GM19438 (cell line): ENCODE data around the gene PDSS2.
"Not testable (repeated sequence)": the region's sequence is repeated elsewhere in the genome, so short reads cannot be mapped to it uniquely, and the experiment has no call there.

Experiments used
- ATAC-seq: cut with Tn5 transposase; IDR thresholded peaks from one replicate; pipeline ENCODE4 v1.9.1; 2021; ENCODE audit warnings: low read depth; ENCODE audit not compliant: unreplicated experiment

The PDSS2 gene

DNA sequence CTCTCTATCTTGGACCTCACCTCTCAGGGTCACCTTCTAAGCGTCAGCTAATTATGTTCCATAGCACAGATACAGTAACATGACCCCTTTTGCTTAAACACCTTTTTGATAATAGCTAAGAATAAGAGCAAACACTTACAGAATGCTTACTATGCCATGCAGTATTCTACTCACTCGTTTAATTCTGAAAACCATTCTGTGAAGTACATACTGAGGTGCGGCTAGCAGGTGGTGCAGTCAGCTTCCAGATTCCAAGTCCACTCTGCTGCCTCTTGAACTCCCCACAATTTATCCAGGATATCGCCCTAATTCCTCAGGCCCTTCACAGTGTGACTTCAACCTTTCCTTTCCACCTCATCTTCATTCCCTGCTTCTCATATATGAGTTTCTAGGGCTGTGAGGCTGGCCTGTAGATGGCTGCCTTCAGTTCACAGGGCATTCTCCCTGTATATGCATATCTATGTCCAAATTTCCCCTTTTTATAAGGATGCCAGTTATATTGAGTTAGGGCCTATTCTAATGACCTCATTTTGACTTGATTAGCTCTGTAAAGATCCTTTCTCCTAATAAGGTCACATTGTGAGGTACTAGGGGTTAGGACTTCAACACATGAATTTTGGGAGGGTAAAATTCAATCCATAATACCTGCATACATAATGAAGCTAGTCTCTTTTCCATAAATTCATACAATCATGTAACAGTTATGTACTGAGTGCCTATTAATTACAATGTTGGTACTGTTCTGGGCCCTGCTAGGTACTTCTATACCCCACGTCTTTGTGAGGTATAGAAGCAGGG, 130.1 kb downstream of the PDSS2 start:
- ATAC-seq: no peak

DNA sequence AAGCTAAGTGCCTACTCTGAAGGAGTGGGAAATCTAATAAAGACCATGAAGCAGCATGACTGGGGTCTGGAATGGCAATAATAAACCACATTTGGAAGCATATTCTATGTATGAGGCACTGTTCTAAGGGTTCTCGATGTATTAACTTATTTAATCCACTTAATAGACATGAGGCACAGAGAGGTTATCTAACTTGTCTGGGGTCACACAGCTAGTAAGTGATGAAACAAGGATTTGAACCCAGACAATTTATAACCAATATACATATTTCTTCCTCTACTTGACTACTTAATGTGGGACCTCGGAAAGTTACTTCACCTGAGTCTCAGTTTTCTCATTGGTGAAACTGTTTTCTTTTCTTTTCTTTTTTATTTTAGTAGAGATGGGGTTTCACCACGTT, 131.3 kb downstream of the PDSS2 start:
- ATAC-seq: no peak

DNA sequence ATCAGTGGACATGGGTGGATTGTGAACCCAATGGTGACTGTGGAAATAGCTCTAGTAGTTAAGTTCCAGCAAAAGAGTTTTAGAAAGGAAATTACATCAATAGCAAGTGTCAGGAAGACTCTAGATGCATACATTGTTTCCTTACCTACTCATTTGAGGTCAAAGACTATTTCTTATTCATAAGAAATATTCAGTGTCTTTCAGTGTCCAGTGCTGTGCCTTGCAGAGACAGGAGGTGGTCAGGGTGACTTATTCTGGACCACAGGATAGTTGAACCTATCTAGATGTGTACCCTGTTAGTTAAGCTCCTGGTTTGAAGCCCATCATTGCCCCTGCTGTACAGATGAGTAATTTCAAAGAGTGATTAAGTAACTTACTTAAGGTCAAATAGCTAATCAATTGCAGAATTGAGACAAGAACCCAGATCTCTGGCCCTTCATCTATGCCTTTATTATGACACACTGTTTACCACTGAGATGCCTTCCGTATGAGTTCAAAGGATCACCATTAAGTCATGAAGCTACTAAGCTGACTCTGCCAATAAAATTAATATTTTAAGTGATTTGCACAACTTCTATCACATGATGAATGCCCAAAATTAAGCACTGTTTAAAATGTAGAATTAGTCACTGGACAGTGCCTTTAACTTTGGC, 136.1 kb downstream of the PDSS2 start:
- no peak for ATAC-seq

DNA sequence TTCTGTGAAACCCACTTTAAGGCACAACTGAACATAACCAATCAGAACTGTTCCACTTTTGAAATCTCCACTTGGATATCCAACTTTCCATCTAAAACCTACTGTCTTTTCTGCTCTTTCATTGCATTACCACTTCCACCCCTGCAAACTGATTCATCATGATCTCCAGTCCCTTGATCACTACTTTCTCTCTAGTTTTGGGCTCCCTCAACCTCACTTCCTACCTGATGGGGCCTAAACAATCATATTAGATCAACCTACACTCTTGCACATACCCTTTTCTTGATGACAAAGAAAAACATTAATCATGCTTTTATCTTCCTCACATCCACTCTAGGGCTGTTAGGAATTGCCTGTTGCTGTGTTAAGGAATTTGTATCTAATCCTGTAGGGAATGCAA, 137.6 kb downstream of the PDSS2 start:
- no peak for ATAC-seq

DNA sequence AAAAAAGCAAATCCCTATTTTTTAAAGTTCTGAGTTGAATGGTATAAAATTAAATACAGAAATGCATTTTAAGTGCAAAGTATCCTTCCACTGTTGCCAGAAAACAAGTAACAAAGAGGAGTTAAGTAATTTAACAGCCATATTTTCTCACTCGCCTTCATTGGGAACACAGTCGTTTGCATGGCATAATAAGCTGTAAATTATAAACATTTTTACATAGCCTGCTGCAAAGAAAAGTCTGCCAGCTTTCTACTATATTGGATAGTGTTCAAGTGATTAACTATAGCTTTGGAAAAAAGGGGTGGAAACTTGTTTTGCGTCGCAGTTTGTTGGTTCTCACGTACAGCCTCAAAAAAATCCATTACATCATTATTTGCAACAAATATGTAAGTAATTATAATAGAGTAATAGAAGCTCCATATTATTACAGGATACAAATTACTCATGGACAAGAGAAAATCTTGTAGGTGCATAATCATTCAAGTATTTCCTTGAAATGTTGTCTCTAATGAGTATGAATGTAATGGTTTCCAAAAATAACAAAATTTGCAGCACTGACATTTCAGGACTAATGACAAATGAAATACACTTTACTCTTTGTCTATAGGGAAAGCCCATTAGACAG, 139.3 kb downstream of the PDSS2 start:
- ATAC-seq: no peak

DNA sequence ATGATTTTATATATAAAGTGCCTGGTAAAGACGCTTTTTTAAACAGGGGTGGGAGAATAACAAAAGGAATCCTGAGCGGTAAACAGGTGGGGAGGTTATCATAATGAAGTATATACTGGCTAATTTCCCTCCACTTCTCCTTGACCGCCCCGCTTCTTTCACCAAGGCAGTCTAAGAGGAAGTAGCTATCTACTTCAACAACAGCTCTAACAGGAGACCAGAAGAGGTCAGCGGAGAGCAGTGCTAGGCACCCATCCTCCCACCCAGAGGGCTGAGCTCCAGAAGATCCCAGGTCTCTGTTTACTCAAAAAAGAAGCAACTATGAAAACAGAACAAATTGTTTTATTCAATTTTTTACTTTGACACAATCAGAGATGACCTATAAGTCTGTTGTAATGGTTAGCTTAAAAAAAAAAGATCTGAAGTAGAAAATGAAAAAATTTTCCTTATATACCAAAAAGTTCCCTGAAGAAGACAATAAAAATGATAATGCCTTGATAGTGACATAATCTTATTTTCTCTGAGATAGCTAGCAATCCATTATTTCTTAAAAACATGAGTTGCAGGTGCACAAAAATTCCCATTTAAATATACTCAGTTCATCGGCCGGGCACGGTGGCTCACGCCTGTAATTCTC, 141.1 kb downstream of the PDSS2 start:
- peak; percentile 81 for ATAC-seq

DNA sequence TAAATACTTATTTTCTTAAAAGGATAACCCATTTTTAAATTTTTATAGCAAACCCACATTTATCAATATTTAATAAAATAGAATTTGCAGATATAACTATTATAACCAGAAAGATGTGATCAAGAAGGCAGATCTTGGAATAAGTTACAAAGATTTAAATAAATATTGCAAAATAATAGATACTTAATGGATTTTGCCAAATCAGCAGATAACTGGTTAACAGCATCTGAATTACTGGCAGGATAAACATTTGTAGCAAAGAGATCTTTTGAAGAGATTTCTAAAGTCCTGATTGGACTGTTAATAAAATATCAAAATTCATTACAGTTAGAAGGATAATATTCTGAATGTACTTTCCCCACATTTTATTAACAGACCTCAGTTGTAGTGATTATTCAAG, 144.2 kb downstream of the PDSS2 start:
- no peak for ATAC-seq

DNA sequence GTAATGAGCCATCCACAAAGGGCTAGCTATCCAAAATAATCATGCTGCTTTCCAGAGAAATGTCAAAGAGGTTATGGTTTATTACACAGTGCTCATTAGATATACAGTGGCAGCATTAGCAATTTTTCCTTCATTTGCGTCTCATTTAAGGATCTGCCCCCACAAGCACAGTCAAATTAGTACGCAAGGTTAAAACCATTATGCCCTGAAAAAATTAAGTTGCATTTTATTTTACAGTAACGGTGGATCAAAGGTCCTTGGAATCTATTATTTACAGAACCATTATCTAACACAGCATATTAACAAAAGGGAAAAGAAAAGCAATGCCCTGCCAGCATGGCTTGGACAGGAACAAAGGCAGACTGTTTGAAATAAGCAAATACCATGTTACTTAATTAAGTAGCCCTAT, 144.8 kb downstream of the PDSS2 start:
- no peak for ATAC-seq

DNA sequence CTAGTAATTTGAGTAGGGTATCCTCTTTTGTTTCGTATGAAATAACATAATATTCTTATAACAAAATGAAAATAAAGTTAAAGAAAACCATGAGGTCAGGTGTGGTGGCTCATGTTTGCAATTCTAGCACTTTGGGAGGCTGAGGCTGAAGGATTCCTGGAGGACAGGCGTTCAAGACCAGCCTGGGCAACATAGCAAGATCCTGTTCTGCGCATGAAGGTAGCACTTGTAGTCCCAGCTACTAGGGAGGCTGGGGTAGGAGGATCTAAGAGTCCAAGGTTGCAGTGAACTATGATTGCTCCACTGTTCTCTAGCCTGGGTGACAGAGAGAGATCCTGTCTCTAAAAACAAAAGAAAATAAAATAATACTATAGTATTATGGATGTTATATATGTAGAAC, 145.6 kb downstream of the PDSS2 start:
- ATAC-seq: no peak

DNA sequence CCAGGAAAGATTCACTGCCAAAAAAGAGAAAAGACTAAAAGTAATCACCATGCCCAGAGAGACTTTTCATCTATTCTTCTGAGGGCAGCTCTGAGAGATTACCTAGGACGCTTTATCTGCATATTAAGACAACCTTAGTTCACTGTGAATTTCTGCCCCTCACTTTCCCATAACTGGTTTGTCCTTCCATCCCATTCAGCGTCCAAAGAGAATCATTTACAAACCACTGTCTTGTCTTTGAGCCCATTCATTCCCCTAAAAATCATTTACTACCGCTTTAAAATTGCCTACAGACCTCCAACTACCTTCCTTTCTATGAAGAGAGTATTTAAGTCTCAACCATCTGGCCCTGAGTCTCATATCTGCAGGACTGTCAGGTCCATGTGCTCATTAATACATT, 149.0 kb downstream of the PDSS2 start:
- ATAC-seq: no peak

DNA sequence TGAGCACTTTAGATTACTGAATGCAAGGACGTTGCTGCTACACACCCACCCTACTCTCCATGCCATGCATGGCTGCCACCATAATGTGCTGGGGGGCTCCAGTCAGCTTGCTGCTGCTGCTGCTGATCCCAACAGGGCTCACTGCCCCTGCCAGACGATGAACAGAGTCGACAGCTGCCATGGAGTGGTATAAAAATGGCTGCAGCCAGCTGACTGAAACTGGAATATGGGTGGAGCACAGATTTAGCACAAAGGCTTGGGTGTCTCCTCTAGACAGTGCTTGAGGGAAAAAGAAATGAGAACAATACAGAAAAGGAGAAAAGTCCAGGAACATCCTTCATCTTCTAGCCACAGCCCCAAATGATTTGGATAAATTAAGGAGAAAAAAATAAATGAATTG, 150.7 kb downstream of the PDSS2 start:
- no peak for ATAC-seq

DNA sequence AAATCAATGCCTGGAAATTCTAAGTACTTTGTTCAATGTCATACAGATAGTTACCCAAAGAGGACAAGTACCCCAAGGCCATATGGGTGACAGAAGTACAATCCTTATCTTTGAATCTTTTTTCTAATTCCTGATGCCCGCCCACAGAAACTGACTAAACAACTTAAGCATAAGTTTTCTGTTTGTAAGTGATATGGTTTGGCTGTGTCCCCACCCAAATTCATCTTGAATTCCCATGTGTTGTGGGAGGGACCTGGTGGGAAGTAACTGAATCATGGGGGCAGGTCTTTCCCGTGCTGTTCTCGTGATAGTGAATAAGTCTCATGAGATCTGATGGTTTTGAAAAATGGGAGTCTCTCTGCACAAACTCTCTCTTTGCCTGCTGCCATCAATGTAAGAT, 153.4 kb downstream of the PDSS2 start:
- not testable (repeated sequence) for ATAC-seq

DNA sequence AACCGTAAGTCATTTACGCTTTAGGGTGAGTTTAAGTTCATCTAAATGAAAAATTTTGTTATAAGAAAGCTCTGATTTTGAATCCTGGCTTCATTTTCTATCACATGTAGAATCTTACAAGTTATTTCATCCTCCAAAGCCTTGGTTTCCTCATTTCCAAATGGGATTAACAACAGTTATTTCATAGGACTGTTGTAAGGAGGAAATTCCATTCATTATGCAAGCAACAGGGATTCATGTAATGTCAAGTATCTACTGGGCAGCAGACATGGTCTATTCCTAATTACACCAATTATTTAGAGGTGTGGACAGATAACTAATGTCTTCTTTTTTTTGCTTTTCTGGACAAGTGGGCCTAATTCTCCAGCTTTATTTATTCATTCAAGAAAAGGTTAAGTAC, 154.0 kb downstream of the PDSS2 start:
- ATAC-seq: no peak

DNA sequence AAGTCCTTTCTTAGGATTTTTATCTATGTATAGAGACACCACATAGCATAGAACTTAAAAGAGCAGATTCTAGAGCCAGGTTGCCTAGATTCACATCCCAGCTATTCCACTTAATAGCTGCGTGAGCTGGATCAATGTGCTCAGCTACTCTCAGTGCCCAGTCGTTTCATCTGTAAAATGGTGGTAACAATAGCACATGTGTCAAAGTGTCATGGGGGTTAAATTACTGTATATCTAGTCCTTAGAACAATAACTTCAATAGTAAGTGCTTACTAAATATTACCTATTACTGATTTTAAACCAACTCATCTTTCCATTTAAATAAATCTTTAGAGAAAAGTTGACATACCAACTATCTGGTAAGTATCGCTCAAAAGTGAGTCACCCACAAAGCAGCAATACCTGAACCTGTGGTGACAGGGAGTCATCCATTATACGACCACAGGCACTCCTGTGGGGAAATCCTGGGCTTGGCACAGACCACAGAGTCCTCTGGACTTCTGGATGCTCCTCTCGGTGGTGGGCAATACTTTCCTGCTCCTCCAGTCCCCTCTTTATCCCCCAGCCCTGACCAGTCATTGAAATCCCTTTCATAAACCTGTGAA, 154.8 kb downstream of the PDSS2 start:
- ATAC-seq: no peak

DNA sequence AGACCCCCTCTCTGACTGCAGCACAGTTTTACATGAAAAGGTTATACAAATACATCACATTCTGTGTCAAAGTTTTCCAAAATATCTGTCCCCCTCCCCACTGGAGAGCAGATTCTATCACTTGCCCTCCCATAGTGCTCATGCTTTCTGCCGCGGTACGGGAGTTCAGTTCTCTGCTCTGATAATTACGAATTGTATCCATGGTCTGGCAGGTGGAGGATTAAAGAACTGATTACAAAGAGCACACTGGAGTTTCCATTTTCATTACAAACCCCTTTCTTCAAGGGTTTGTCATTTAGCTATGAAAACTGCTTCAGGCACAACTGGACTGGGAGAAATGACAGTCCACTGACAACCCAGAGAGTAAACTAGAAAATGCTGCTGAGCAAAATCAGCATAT, 166.0 kb downstream of the PDSS2 start:
- ATAC-seq: no peak

DNA sequence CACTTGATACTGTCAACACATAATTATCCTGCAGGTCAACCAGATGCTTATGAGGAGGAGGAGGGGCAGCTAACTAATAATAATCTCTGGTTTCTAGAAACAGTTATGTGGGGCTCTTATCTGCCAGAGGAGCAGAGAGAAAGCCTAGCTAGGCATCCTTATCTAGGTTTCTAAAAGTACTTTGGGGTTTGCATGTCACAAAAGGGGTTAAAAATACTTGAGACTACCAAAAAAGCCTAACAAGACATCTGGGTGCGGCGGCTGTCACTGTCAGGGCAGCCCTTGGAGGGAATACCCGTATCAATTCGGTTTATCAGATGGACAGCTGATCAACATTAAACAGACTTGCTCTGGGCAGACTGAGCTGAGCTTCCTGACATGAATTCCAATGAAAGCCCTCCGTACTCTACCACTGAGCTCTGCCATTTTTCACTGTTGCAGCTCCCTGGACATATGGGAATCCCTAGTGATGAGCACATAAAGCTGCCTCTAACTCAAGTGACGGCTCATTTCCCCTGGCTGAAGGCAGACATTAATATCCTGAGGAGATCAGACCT, 166.6 kb downstream of the PDSS2 start:
- no peak for ATAC-seq

DNA sequence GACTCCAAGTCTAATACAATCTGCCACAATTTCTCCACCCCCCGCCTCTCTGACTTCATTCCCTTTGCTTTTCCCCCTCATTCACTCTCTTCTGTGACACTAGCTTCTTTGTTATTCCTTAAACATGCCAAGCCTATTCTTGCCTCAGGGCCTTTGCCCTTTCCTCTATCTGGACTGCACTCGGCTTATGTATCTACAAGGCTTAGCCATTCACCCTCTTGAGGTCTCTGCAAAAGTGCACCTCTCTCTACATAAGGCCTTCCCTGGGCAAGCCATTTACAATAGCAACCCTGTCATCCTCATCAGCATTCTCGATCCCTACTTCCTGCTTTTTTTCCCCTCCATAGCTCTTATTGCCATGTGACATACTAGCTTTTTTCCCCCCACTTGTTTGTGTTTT, 168.9 kb downstream of the PDSS2 start:
- ATAC-seq: no peak

DNA sequence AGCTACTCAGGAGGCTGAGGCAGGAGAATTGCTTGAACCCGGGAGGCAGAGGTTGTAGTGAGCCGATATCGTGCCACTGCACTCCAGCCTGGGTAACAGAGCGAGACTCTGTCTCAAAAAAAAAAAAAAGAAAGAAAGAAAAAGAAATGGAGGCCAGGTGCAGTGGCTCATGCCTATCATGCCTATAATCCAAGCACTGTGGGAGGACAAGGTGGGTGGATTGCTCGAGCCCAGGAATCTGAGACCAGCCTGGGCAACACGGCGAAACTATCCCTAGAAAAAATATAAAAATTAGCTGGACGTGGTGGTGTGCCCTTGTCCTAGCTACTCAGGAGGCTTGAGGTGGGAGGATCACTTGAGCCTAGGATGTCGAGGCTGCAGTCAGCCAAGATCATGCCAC, 170.1 kb downstream of the PDSS2 start:
- not testable (repeated sequence) for ATAC-seq

DNA sequence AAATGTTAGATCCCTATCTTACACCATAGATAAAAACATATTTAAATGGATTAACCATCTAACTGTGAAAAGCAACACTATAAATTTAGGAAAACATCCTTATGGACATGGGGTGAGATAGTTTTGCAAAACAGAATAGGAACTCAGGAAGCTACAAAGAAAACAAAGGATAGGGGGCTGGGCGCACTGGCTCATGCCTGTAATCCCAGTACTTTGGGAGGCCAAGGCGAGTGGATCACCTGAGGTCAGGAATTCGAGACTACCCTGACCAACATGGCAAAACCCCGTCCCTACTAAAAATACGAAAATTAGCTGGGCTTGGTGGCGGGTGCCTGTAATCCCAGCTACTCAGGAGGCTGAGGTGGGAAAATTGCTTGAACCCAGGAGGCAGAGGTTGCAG, 173.7 kb downstream of the PDSS2 start:
- ATAC-seq: not testable (repeated sequence)

DNA sequence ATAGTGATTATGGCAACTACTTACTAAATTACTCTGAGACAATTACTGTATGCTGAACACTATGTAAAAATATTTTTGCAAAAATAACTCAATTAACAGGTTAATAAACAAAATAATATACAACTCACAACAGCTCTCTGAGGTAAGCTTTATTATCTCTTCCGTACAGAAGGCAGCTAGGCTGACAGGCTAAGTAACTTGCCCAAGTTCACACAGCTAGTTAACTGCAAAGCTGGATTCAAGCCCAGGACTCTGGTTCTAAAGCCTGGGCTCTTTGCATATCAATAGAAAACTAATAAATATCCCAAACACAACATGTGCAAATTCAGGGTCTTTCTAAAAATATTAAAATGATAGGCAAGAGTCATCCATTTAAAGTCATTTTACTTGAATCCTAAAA, 174.6 kb downstream of the PDSS2 start:
- no peak for ATAC-seq

DNA sequence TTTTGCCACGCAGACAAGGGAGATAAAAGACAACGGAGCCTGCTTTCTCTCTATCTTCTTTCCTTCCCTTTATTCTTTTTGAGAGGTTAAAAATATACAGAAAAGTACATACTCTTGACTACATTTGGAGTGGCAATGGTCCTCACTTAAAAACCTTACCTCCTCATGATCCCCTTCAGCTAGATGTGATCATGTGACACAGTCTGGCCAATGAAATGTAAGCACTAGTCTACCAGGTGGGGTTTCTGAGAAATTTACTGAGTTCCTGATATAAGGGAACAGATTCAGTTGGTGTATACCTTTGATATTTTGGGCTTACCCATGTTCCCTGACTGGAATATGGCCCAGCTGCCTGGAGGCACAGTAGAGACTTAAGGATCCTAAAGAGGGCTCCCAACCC, 178.6 kb downstream of the PDSS2 start:
- ATAC-seq: no peak
